IPS-18c (cell line): Measurements from ENCODE around the gene ZSWIM2.
"Not testable (repeated sequence)": the region's sequence is repeated elsewhere in the genome, so short reads cannot be mapped to it uniquely, and the experiment has no call there.

Experiments
- H3K4me3 ChIP-seq: 2 replicates; pipeline ENCODE4 v1.7.0; 2013; ENCODE audit warnings: low read depth, mild to moderate bottlenecking, low read length, moderate library complexity; ENCODE audit not compliant: insufficient read depth
- H3K9me3 ChIP-seq: one replicate; pipeline ENCODE4 v1.6.1; 2013; ENCODE audit warnings: mild to moderate bottlenecking, low read length, moderate library complexity; ENCODE audit not compliant: control insufficient read depth, insufficient read depth

The ZSWIM2 gene

GRCh38 chr2:186848873-186849578, at the start of gene ZSWIM2:
TSS of gene ZSWIM2 (minus strand) at chr2:186849170. CDS start at chr2:186849130, 40 bp downstream.
- H3K9me3 ChIP-seq = no peaks in the 10 kb centered on the region
- H3K4me3 ChIP-seq = peak within 1 kb of the TSS; percentile 48

GRCh38 chr2:186896220-186896619, 47.2 kb upstream of the ZSWIM2 start:
- H3K9me3 ChIP-seq, H3K4me3 ChIP-seq: not testable (repeated sequence)

GRCh38 chr2:186895451-186895850, 46.5 kb upstream of the ZSWIM2 start:
- H3K9me3 ChIP-seq = no peaks in the 10 kb centered on the region

GRCh38 chr2:186894478-186894877, 45.5 kb upstream of the ZSWIM2 start:
- Histone ChIP-seq H3K4me3 (no peak overlapping the region), H3K9me3 (no peaks in the 10 kb centered on the region)

More at GRCh38 chr2:186895451-186895850, 46.5 kb upstream of the ZSWIM2 start:
- no peak overlapping the region for H3K4me3 ChIP-seq

- H3K4me3 ChIP-seq = no peak overlapping the region
- H3K9me3 ChIP-seq = no peaks in the 10 kb centered on the region
Observed at GRCh38 chr2:186892821-186893220, 43.9 kb upstream of the ZSWIM2 start.

GRCh38 chr2:186891185-186891621, 42.2 kb upstream of the ZSWIM2 start:
- Histone ChIP-seq H3K9me3 (no peaks in the 10 kb centered on the region), H3K4me3 (no peak overlapping the region)

- no peaks in the 10 kb centered on the region for H3K9me3 ChIP-seq
- no peak overlapping the region for H3K4me3 ChIP-seq
Observed at GRCh38 chr2:186889101-186889879, 40.3 kb upstream of the ZSWIM2 start.

GRCh38 chr2:186887107-186888090, 38.4 kb upstream of the ZSWIM2 start:
- no peaks in the 10 kb centered on the region for H3K9me3 ChIP-seq
- H3K4me3 ChIP-seq = no peak overlapping the region

- H3K4me3 ChIP-seq = no peak overlapping the region
Observed at GRCh38 chr2:186884587-186884986, 35.6 kb upstream of the ZSWIM2 start.

GRCh38 chr2:186883666-186884065, 34.7 kb upstream of the ZSWIM2 start:
- H3K4me3 ChIP-seq = no peak overlapping the region
- no peaks in the 10 kb centered on the region for H3K9me3 ChIP-seq

More at GRCh38 chr2:186884587-186884986, 35.6 kb upstream of the ZSWIM2 start:
- no peaks in the 10 kb centered on the region for H3K9me3 ChIP-seq

GRCh38 chr2:186882511-186883071, 33.6 kb upstream of the ZSWIM2 start:
- Histone ChIP-seq H3K9me3 (no peaks in the 10 kb centered on the region), H3K4me3 (no peak overlapping the region)

- Histone ChIP-seq H3K4me3 (no peak overlapping the region), H3K9me3 (no peaks in the 10 kb centered on the region)
Observed at GRCh38 chr2:186881660-186882059, 32.7 kb upstream of the ZSWIM2 start.

- H3K4me3 ChIP-seq = no peak overlapping the region
Observed at GRCh38 chr2:186879312-186879711, 30.3 kb upstream of the ZSWIM2 start.

GRCh38 chr2:186874713-186875112, 25.7 kb upstream of the ZSWIM2 start:
- no peak overlapping the region for H3K4me3 ChIP-seq
- no peaks in the 10 kb centered on the region for H3K9me3 ChIP-seq

More at GRCh38 chr2:186879312-186879711, 30.3 kb upstream of the ZSWIM2 start:
- H3K9me3 ChIP-seq = no peaks in the 10 kb centered on the region

- no peak overlapping the region for H3K4me3 ChIP-seq
- no peaks in the 10 kb centered on the region for H3K9me3 ChIP-seq
Observed at GRCh38 chr2:186871881-186872280, 22.9 kb upstream of the ZSWIM2 start.

- Histone ChIP-seq H3K9me3 (no peaks in the 10 kb centered on the region), H3K4me3 (no peak overlapping the region)
Observed at GRCh38 chr2:186868344-186868743, 19.4 kb upstream of the ZSWIM2 start.
